HG03520 (cell line): ENCODE data around the gene RAD9A.

Experiments used
- ATAC-seq: cut with Tn5 transposase; IDR thresholded peaks from one replicate; pipeline ENCODE4 v1.9.1; 2021; ENCODE audit warnings: mild to moderate bottlenecking, moderate library complexity; ENCODE audit not compliant: unreplicated experiment

RAD9A gene

GRCh38 chr11:67373648-67374570 lies 17.9 kb upstream of the RAD9A start:
- ATAC-seq = no peak

- ATAC-seq = no peak
Measured at GRCh38 chr11:67374571-67375281, 17.1 kb upstream of the RAD9A start.

GRCh38 chr11:67375320-67376055 lies 16.3 kb upstream of the RAD9A start:
- ATAC-seq = no peak

GRCh38 chr11:67376063-67376820 lies 15.5 kb upstream of the RAD9A start:
- ATAC-seq = no peak

- no peak for ATAC-seq
Measured at GRCh38 chr11:67376873-67377808, 14.6 kb upstream of the RAD9A start.

GRCh38 chr11:67378544-67378943 lies 13.2 kb upstream of the RAD9A start:
- no peak for ATAC-seq

GRCh38 chr11:67379061-67380058 lies 12.4 kb upstream of the RAD9A start:
- ATAC-seq = no peak

- no peak for ATAC-seq
Measured at GRCh38 chr11:67381244-67381972, 10.4 kb upstream of the RAD9A start.

- no peak for ATAC-seq
Measured at GRCh38 chr11:67382276-67383136, 9.3 kb upstream of the RAD9A start.

GRCh38 chr11:67384851-67385366 lies 6.9 kb upstream of the RAD9A start:
- no peak for ATAC-seq

- ATAC-seq = no peak
Measured at GRCh38 chr11:67387069-67387468, 4.7 kb upstream of the RAD9A start.

GRCh38 chr11:67387518-67387917 lies 4.3 kb upstream of the RAD9A start:
- no peak for ATAC-seq

GRCh38 chr11:67389477-67389876 lies 2.3 kb upstream of the RAD9A start:
- ATAC-seq = no peak

- ATAC-seq = no peak
Measured at GRCh38 chr11:67390947-67391303, 861 bp upstream of the RAD9A start.

GRCh38 chr11:67392183-67392715 lies 463 bp downstream of the RAD9A start:
- ATAC-seq = no peak

- no peak for ATAC-seq
Measured at GRCh38 chr11:67393437-67393836, 1.7 kb downstream of the RAD9A start.
